Neural cell (in vitro differentiated cells): ENCODE results near the gene TSPO2. TPM values are rescaled to one million over a fixed set of nuclear protein-coding genes. Genes with fewer than 3 reads are reported as not detected.

Experiments
- H2AFZ ChIP-seq: fragments of 200-600, 300-800 bp; sonication (generic), shearing (Covaris generic); 2 replicates; pipeline ENCODE4 v1.6.0; 2014; ENCODE audit warnings: low read depth, mild to moderate bottlenecking, antibody characterized with exemption, low read length, moderate library complexity
- H3F3A ChIP-seq: fragments of 200-600 bp; shearing (Covaris generic); 2 replicates; pipeline ENCODE4 v1.6.1; 2016; ENCODE audit warnings: mild to moderate bottlenecking, moderate library complexity, mixed read lengths, antibody characterized with exemption, low read length; ENCODE audit not compliant: insufficient read depth, poor library complexity, severe bottlenecking
- H3K27ac ChIP-seq: fragments of 200-600, 300-800 bp; sonication (generic), shearing (Covaris generic); 2 replicates; pipeline ENCODE4 v1.5.1; 2014; ENCODE audit warnings: mild to moderate bottlenecking, low read length, moderate library complexity
- H3K27me3 ChIP-seq: fragments of 300-800, 200-600 bp; sonication (generic), shearing (Covaris generic); 2 replicates; pipeline ENCODE4 v1.6.0; 2014; ENCODE audit warnings: mild to moderate bottlenecking, low read depth, low read length, moderate library complexity; ENCODE audit not compliant: insufficient read depth
- H3K36me3 ChIP-seq: fragments of 300-800, 200-600 bp; sonication (generic), shearing (Covaris generic); 2 replicates; pipeline ENCODE4 v1.5.1; 2014; ENCODE audit warnings: mild to moderate bottlenecking, antibody characterized with exemption, low read length, moderate library complexity; ENCODE audit not compliant: insufficient read depth
- H3K4me2 ChIP-seq: fragments of 300-800, 200-600 bp; sonication (generic), shearing (Covaris generic); 2 replicates; pipeline ENCODE4 v1.6.0; 2014; ENCODE audit warnings: mild to moderate bottlenecking, low read length
- H3K4me3 ChIP-seq: fragments of 300-800, 200-600 bp; sonication (generic), shearing (Covaris generic); 2 replicates; pipeline ENCODE4 v1.5.1; 2014; ENCODE audit warnings: mild to moderate bottlenecking, low read length, moderate library complexity
- H3K79me2 ChIP-seq: fragments of 200-600 bp; shearing (Covaris generic); replicated peaks from 2 replicates; pipeline ENCODE4 v1.6.0; 2014; ENCODE audit warnings: mild to moderate bottlenecking, low read length, moderate library complexity; ENCODE audit not compliant: insufficient read depth
- H3K9ac ChIP-seq: fragments of 300-800, 200-600 bp; sonication (generic), shearing (Covaris generic); 2 replicates; pipeline ENCODE4 v1.6.1; 2016; ENCODE audit warnings: mild to moderate bottlenecking, low read length, mixed read lengths
- H3K9me2 ChIP-seq: fragments of 200-600 bp; shearing (Covaris generic); 2 replicates; pipeline ENCODE4 v1.6.1; 2016; ENCODE audit warnings: mild to moderate bottlenecking, low read length, mixed read lengths; ENCODE audit not compliant: insufficient read depth
- H3K9me3 ChIP-seq: fragments of 200-600, 300-800 bp; sonication (generic), shearing (Covaris generic); 2 replicates; pipeline ENCODE4 v1.6.1; 2016; ENCODE audit warnings: mild to moderate bottlenecking, mixed run types, low read length, moderate library complexity, mixed read lengths
- H4K20me1 ChIP-seq: fragments of 200-600 bp; shearing (Covaris generic); 2 replicates; pipeline ENCODE4 v1.6.1; 2016; ENCODE audit warnings: mild to moderate bottlenecking, mixed run types; ENCODE audit not compliant: insufficient read depth
- EP300 ChIP-seq: fragments of 450-650 bp; conservative IDR thresholded peaks from 2 replicates; pipeline ENCODE4 v1.6.1; 2014; ENCODE audit warnings: antibody characterized with exemption, mild to moderate bottlenecking, moderate library complexity; ENCODE audit not compliant: poor library complexity, severe bottlenecking
- EZH2 ChIP-seq: fragments of 200-600, 300-800 bp; shearing (Covaris generic), sonication (generic); IDR thresholded peaks from 2 replicates; pipeline ENCODE4 v1.6.1; 2014; ENCODE audit warnings: antibody characterized with exemption, low read length, borderline replicate concordance, mild to moderate bottlenecking; ENCODE audit not compliant: insufficient read depth, poor library complexity, severe bottlenecking
- MXI1 ChIP-seq: fragments of 450-650 bp; conservative IDR thresholded peaks from 2 replicates; pipeline ENCODE4 v1.6.1; 2014; ENCODE audit warnings: antibody characterized with exemption, mild to moderate bottlenecking; ENCODE audit not compliant: poor library complexity, severe bottlenecking
- POLR2AphosphoS5 ChIP-seq: IDR thresholded peaks from 2 replicates; pipeline ENCODE4 v1.6.1; 2012
- RAD21 ChIP-seq: fragments of 450-650 bp; conservative IDR thresholded peaks from 2 replicates; pipeline ENCODE4 v1.6.1; 2014; ENCODE audit warnings: antibody characterized with exemption, mild to moderate bottlenecking, moderate library complexity
- SMC3 ChIP-seq: fragments of 450-650 bp; conservative IDR thresholded peaks from 2 replicates; pipeline ENCODE4 v1.6.1; 2014; ENCODE audit warnings: antibody characterized with exemption, mild to moderate bottlenecking, moderate library complexity; ENCODE audit not compliant: poor library complexity
- TAF1 ChIP-seq: IDR thresholded peaks from 2 replicates; pipeline ENCODE4 v1.6.1; 2012; ENCODE audit warnings: low read depth
- polyA plus RNA-seq: library from polyadenylated mRNA; depleted of rRNA; stranded (reverse); fragments of >200 nt; gene quantifications from 2 replicates; pipeline ENCODE4 v1.2.3, GENCODE V29; 2014
- TF ChIP-seq, protein P1 (sequence below): fragments of 450-650 bp; IDR thresholded peaks from 2 replicates; pipeline ENCODE4 v1.5.1; 2014; ENCODE audit warnings: antibody characterized with exemption, mild to moderate bottlenecking, moderate library complexity; ENCODE audit not compliant: poor library complexity, severe bottlenecking
- TF ChIP-seq, protein P2 (sequence below): IDR thresholded peaks from 2 replicates; pipeline ENCODE4 v1.6.1; 2012; ENCODE audit warnings: borderline replicate concordance

TSPO2 gene
- polyA plus RNA-seq, 1 donor from 2014 or later = not detected

DNA sequence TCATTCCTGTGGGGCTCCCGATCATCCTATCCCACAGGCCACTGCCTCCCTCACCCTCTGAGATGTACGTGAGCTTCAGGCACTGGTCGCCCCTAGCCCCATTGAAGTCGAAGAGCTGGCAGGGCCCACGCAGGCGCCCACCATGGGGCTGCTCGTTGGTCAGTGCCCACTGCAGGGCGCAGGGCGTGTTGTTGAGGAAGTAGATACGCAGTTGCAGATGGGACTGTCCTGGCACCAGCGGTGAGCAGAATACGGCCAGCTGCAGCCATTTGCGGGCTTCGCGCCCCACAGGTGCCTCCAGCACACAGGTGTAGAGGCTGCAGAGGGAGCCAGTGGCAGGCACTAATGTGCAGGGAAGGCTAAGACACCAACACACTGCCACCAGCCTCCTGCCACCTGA, 9.4 kb upstream of the TSPO2 start:
- H3F3A ChIP-seq = no peaks in the 10 kb centered on the region
- H2AFZ ChIP-seq = no peak overlapping the region
- no peak overlapping the region for H3K4me3 ChIP-seq
- no peaks in the 10 kb centered on the region for H3K36me3 ChIP-seq
- H3K79me2 ChIP-seq = no peaks in the 10 kb centered on the region
- H3K27me3 ChIP-seq = peaks cover 8% of the 10 kb centered on the region
- H3K9me3 ChIP-seq = no peaks in the 10 kb centered on the region
- no peaks in the 10 kb centered on the region for H4K20me1 ChIP-seq
- H3K4me2 ChIP-seq = no peak overlapping the region
- no peak overlapping the region for H3K27ac ChIP-seq
- H3K9me2 ChIP-seq = no peaks in the 10 kb centered on the region
- H3K9ac ChIP-seq = no peak overlapping the region
- TF ChIP-seq SMC3 (no peak), EZH2 (no peak), MXI1 (no peak), TAF1 (no peak), POLR2AphosphoS5 (no peak), EP300 (no peak), RAD21 (no peak)
- TF ChIP-seq, protein P1, sequence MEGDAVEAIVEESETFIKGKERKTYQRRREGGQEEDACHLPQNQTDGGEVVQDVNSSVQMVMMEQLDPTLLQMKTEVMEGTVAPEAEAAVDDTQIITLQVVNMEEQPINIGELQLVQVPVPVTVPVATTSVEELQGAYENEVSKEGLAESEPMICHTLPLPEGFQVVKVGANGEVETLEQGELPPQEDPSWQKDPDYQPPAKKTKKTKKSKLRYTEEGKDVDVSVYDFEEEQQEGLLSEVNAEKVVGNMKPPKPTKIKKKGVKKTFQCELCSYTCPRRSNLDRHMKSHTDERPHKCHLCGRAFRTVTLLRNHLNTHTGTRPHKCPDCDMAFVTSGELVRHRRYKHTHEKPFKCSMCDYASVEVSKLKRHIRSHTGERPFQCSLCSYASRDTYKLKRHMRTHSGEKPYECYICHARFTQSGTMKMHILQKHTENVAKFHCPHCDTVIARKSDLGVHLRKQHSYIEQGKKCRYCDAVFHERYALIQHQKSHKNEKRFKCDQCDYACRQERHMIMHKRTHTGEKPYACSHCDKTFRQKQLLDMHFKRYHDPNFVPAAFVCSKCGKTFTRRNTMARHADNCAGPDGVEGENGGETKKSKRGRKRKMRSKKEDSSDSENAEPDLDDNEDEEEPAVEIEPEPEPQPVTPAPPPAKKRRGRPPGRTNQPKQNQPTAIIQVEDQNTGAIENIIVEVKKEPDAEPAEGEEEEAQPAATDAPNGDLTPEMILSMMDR = no peak
- TF ChIP-seq, protein P2, sequence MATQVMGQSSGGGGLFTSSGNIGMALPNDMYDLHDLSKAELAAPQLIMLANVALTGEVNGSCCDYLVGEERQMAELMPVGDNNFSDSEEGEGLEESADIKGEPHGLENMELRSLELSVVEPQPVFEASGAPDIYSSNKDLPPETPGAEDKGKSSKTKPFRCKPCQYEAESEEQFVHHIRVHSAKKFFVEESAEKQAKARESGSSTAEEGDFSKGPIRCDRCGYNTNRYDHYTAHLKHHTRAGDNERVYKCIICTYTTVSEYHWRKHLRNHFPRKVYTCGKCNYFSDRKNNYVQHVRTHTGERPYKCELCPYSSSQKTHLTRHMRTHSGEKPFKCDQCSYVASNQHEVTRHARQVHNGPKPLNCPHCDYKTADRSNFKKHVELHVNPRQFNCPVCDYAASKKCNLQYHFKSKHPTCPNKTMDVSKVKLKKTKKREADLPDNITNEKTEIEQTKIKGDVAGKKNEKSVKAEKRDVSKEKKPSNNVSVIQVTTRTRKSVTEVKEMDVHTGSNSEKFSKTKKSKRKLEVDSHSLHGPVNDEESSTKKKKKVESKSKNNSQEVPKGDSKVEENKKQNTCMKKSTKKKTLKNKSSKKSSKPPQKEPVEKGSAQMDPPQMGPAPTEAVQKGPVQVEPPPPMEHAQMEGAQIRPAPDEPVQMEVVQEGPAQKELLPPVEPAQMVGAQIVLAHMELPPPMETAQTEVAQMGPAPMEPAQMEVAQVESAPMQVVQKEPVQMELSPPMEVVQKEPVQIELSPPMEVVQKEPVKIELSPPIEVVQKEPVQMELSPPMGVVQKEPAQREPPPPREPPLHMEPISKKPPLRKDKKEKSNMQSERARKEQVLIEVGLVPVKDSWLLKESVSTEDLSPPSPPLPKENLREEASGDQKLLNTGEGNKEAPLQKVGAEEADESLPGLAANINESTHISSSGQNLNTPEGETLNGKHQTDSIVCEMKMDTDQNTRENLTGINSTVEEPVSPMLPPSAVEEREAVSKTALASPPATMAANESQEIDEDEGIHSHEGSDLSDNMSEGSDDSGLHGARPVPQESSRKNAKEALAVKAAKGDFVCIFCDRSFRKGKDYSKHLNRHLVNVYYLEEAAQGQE = no peak

DNA sequence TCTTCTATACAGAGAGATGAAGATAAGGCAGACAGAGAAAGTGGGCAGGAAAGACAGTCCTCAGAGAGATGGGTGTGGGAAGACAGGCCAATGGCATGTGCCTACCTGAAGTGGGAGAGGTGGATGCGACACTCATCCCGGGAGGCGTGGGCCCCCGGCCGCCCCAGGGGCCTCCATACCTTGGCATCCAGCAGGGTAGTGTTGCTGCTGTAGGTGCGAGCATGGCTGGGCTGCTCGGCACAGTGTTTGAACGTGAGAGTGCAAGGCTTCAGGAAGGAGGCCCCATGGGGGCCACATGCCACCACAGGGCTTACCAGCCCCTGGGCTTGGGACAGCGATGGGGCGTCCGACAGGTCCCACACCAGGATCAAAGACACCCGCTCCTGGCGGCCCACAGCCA, 8.5 kb upstream of the TSPO2 start:
- Histone ChIP-seq H3K36me3 (no peaks in the 10 kb centered on the region), H3K9me2 (no peaks in the 10 kb centered on the region), H3K4me3 (no peak overlapping the region), H3K4me2 (no peak overlapping the region), H3K9me3 (no peaks in the 10 kb centered on the region), H4K20me1 (no peaks in the 10 kb centered on the region), H2AFZ (no peak overlapping the region), H3K27me3 (no peaks in the 10 kb centered on the region), H3K79me2 (no peaks in the 10 kb centered on the region), H3K9ac (no peak overlapping the region), H3F3A (no peaks in the 10 kb centered on the region), H3K27ac (no peak overlapping the region)
- no peak for TF ChIP-seq MXI1
- no peak for TF ChIP-seq POLR2AphosphoS5
- no peak for TF ChIP-seq SMC3
- no peak for TF ChIP-seq TAF1
- no peak for TF ChIP-seq EZH2
- TF ChIP-seq, protein P2 = no peak
- TF ChIP-seq EP300 = no peak
- TF ChIP-seq, protein P1 = no peak
- no peak for TF ChIP-seq RAD21
